Measurements from ENCODE around the gene JMJD6. TPM values are rescaled to one million over a fixed set of nuclear protein-coding genes. Genes with fewer than 3 reads are reported as not detected.

JMJD6 gene
- polyA plus RNA-seq, 12 donors, result 19.7 to 33.7 (median 21.5) TPM; not detected in 1

- no peak for DNase-seq
Observed at GRCh38 chr17:76683011-76683755, 43.2 kb downstream of the JMJD6 start.

- DNase-seq, result no peak
Observed at GRCh38 chr17:76682296-76682695, 44.1 kb downstream of the JMJD6 start.

DNA sequence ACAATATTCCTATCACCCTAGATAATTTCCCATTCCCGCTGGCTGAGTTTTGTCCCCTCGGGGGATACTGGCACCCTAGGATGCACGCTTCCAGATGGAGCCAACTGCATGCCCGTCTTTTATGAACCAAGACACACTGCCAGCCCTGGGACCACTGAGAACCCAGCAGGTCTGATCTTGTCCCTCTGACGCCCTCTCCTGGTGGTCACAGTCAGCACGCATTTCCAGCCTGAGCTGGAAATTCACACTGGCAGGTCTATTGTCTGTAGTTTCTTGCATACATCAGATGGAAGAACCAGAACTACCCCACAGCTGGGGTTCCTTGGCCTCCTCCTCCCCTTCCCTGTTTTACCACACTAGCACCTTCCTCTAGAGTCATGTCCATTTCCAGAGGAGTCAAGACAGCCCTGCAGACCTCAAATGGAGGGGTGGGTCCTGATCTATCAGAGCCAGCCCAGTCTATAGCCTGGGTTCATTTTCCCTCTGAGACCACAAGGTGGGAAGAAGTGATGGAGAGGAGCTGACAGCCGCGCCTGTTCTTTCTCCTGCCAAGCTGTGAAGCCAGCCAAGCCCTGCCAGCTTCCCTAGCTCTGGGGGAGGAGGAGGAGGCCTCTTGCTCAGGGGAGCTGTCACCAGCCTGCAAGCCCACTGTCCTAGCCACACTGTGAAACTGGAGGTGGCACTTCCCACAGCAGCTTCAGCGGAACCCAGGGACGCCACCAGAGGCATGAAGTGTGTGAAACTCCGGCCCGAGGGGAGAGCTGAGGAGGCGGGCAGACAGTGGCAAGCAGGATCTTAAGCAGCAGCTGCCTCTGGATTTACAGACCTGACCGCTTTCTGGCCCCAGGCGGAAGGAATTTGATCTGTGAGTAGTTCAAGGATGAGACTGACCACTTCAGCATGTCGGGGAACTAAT is 44.9 kb downstream of the JMJD6 start:
- peak; percentile 70 for DNase-seq

- no peak for DNase-seq
Observed at GRCh38 chr17:76679239-76679638, 47.2 kb downstream of the JMJD6 start.

GRCh38 chr17:76678330-76678729 is 48.1 kb downstream of the JMJD6 start:
- no peak for DNase-seq

- no peak for DNase-seq
Observed at GRCh38 chr17:76677406-76677805, 49.0 kb downstream of the JMJD6 start.

- DNase-seq, result no peak
Observed at GRCh38 chr17:76676629-76677028, 49.8 kb downstream of the JMJD6 start.

DNA sequence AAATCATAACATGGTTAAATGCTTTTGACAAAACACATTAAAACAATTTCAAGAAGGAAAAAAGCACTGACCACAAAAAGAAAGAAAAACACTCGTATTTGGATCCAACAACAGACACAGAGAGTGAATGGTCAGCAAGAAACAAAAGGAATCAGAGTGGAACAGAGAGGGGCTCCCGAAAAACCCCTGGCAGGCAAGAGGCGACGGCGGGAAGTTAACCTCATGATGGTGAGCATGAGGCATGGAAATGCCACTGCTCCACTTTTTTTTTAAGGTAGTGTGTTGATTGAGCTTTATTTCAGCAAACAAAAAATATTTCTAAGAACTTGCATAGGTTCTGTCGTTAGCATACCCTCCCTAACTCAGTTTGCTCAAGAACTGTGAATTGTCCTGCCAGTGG is 50.8 kb downstream of the JMJD6 start:
- no peak for DNase-seq

DNA sequence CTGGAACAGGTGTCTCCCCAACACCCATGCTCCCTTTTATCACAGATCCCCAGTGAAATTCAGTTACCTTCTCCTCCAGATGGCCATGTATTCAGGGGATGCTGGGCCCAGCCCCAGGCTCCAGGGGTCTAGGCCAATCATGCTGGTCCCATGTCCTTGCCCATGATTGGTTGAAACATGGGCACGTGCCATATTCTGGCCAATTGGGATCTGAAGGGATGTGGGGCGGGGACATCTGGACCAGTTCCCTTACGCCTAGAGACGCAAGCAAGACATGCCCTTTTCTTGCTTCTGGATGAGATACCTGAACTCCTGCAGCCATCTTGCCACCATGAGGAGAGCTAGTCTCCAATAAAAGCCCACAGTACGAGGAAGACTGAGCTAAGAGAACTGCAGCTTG is 51.8 kb downstream of the JMJD6 start:
- no peak for DNase-seq

DNA sequence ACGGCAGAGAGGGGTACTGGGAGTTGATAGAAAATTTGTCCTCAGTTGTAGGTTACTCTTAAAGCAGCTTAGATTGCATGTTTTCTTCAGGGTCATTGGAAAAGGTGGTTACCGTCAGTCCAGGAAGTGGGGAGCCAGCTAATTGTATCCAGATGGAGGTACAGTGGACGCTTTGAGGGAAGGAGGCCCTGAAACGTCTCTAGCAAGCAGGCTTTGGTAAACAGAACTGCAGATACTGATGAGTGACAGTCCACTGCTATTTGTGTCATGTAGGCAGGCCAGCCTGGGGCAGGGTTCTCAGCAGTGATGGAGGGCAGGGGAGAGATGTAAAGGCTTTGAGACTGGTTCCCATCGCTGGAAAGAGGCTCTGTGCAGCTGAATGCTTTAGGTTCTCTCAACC is 52.7 kb downstream of the JMJD6 start:
- no peak for DNase-seq

DNA sequence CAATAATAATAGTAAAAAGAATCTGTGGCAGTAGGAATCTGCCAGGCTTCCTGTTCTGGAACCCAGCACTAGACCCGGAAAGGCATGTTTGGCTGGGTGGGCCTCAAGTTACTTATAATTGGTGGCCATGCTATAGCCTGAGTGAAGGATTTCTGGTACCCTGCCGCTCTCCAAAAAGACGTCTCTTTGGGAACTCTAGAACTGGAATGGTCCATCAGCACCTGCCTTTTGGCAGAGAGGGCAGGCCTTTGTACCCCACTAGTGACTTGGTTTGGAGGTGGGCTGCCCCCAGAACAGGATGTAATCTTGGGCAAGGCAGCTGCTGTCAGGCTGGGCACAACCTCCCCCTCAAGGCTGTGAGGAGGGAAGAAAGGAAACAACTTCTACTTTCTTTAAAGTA is 53.5 kb downstream of the JMJD6 start:
- no peak for DNase-seq

DNA sequence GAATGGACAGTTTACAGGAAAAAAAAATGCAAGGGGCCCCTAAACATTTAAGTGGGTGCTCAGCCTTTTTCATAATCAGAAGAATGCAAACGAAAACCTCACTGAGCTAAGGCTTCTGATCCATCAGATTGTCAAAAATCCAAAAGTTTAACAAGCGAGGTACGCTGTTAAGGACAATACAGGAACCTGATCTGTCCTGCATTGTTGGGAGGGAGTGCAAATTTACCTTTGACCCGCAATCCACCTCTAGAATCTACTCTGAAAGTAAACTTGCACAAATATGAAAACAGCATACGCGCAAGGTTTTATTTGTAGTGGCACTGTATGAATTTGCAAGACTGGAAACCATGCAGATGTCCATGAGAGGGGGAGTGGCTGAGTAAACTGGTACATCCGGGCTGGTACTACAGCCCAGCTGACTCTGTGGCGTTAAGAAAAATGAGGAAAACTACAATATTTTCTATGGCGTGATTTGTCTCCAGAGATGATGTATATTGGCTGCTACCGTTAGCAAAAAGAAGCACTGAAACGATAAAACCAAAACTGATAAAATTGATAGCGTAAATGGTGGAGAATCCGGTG is 54.0 kb downstream of the JMJD6 start:
- no peak for DNase-seq

DNA sequence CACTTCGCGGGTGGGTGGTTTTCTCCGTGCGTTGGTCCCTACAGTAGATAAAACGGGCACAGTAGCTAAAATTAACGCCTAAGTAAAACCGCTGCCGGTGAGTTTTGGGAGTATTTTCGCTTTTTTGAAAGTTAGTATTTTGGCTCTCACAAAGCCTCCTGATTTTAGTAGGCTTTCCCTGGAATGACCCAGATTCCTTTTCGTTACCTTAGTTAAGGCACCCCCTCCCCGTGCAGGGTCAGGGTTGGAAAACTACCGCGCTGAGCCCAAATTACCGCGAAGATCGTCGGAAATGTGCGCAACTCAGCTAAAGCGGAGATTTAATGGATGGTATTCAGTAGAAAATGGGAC is 54.5 kb downstream of the JMJD6 start:
- DNase-seq, result no peak

DNA sequence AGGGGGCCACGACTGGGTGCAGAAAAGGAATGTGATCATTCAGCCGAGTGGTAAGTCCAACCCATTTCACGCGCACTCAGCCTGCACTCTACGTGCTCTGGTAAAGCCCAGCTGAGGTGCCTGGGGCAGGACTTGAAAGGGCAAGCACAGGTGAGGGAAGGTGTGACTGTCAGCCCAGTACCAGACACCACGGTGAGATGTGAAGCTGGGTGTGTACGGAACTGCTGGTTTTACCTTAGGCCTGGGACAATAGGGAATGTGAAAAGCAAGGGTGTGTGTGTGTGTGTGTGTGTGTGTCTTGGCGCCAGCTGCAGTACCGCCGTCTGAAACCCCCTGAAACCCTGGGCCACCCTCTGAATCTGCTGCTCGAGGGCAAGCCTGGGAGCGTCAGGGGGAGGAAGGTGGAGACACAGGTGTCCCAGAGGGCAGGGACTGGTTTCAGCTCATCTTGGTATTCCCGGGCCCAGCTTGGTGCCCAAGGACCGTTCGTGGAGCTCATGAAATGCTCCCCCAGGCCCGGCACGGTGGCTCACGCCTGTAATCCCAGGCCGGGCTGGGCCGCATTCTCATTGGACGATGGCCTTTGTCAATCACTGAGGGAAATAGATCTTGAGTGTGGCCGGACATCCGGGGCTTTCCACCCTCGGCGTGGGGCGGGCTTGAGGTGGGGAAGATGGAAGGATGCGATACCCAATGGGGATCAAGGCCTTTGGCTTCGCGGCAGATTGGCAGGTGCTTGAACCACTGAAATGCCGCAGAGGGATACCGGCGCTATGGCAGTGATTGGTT is 55.1 kb downstream of the JMJD6 start:
- DNase-seq, result peak; percentile 100

DNA sequence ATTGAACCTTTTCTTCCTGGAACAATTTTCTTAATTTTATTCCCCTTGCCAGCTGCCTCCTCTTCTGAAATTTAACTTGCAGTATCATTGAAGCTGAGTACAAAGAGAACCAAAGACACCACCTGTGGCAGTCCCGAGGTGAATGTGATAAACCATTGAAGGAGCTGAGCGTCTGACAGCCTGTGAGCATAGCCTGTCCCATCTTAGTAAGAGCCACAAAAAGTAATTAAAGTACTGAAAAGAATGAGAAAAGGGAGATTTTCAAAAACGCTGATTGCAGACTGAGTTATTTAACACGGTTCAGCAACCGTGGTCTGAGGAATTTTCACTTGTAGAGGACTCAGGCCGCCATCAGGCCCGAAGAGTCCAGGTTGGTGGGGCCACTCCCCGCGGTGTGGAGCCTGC is 55.7 kb downstream of the JMJD6 start:
- no peak for DNase-seq

GRCh38 chr17:76670020-76670717 is 56.2 kb downstream of the JMJD6 start:
- DNase-seq, result no peak

Other genes with a start within 250 kb of the JMJD6 start
- 10 to 100 TPM in 1 of 12 donors, 1 to 10 TPM in 9, not detected in 2; 3.6 to 12.2 (median 4.9) TPM for gene RHBDF2, start 225.2 kb downstream of the JMJD6 start, polyA plus RNA-seq (ENCODE audit: insufficient read length in 12 of 12)
- 10 to 100 TPM in 11 of 12 donors, not detected in 1; 12.8 to 35.3 (median 15.3) TPM for gene CYGB, start 188.9 kb downstream of the JMJD6 start, polyA plus RNA-seq (ENCODE audit: insufficient read length in 12 of 12)
- gene PRCD, start 186.6 kb downstream of the JMJD6 start, polyA plus RNA-seq (ENCODE audit: insufficient read length in 12 of 12), result 1 to 10 TPM in 10 of 12 donors, not detected in 2; 2.8 to 6.2 (median 3.6) TPM
- gene ST6GALNAC2, start 140.7 kb downstream of the JMJD6 start, polyA plus RNA-seq (ENCODE audit: insufficient read length in 12 of 12), result 10 to 100 TPM in 1 of 12 donors, 1 to 10 TPM in 9, not detected in 2; 1.3 to 22.9 (median 2.3) TPM
- gene ST6GALNAC1, start 82.8 kb downstream of the JMJD6 start, polyA plus RNA-seq (ENCODE audit: insufficient read length in 12 of 12), result 10 to 100 TPM in 1 of 12 donors, 1 to 10 TPM in 2, under 1 TPM in 8, not detected in 1; 0.34 to 53.1 (median 0.54) TPM
- gene MXRA7, start 15.6 kb downstream of the JMJD6 start, polyA plus RNA-seq (ENCODE audit: insufficient read length in 12 of 12), result 100 to 1,000 TPM in 9 of 12 donors, 10 to 100 TPM in 2, not detected in 1; 85.9 to 203 (median 140) TPM
- 10 to 100 TPM in 11 of 12 donors, not detected in 1; 11.9 to 28.1 (median 21.1) TPM for gene METTL23, start 233 bp upstream of the JMJD6 start, polyA plus RNA-seq (ENCODE audit: insufficient read length in 12 of 12)
- gene SRSF2, start 10.7 kb upstream of the JMJD6 start, polyA plus RNA-seq (ENCODE audit: insufficient read length in 12 of 12), result 100 to 1,000 TPM; 169 to 490 (median 233) TPM
- 10 to 100 TPM in 11 of 12 donors, not detected in 1; 18.5 to 50.7 (median 38.0) TPM for gene MFSD11, start 11.5 kb upstream of the JMJD6 start, polyA plus RNA-seq (ENCODE audit: insufficient read length in 12 of 12)
- 1 to 10 TPM in 2 of 12 donors, under 1 TPM in 8, not detected in 2; 0.48 to 1.5 (median 0.71) TPM for gene MGAT5B, start 141.8 kb upstream of the JMJD6 start, polyA plus RNA-seq (ENCODE audit: insufficient read length in 12 of 12)

Measured in muscle of arm (tissue), 12 donors.